Measurements from ENCODE around the gene WASF1.

GRCh38 chr6:110105296-110105695 is 74.2 kb downstream of the WASF1 start:
- TF ChIP-seq CTCF (IDR thresholded peaks at IDR 0.05): no peak
- no peak for TF ChIP-seq POLR2A (IDR thresholded peaks at IDR 0.05)

Data from tibial nerve (tissue), 3 donors.